Fibroblast of skin of left quadriceps (primary cell): ENCODE results near the gene LRP1-AS.

Experiments
- DNase-seq, 2 experiments: peaks; one replicate each; pipeline ENCODE4 v3.0.0-alpha.2; 2013; ENCODE audit warnings: low read depth in 2 of 2

LRP1-AS gene

GRCh38 chr12:57098546-57098945, 48.9 kb downstream of the LRP1-AS start:
- no peak for DNase-seq

GRCh38 chr12:57097554-57097835, 49.9 kb downstream of the LRP1-AS start:
- DNase-seq, result no peak

- DNase-seq, result no peak
Measured at GRCh38 chr12:57096748-57097553, 50.5 kb downstream of the LRP1-AS start.

- no peak for DNase-seq
Measured at GRCh38 chr12:57096099-57096572, 51.3 kb downstream of the LRP1-AS start.

- no peak for DNase-seq
Measured at GRCh38 chr12:57095440-57095839, 52.0 kb downstream of the LRP1-AS start.
